RCC 7860 (cell line): ENCODE measurements around the gene INHBE.
A peak's percentile ranks its signal among the peaks of the same experiment; 100 is the strongest.

Source experiments
- DNase-seq: peaks from one replicate; pipeline ENCODE4 v3.0.0-alpha.2; 2015; ENCODE audit warnings: low spot score
- FAIRE-seq: peaks from 2 replicates; lab custom pipeline; 2012; peaks lifted over from hg19 to GRCh38; lab: Jason Lieb, UNC

INHBE gene

GRCh38 chr12:57473886-57474285 is 18.8 kb downstream of the INHBE start:
- no peak for DNase-seq
- no peak for FAIRE-seq

DNA sequence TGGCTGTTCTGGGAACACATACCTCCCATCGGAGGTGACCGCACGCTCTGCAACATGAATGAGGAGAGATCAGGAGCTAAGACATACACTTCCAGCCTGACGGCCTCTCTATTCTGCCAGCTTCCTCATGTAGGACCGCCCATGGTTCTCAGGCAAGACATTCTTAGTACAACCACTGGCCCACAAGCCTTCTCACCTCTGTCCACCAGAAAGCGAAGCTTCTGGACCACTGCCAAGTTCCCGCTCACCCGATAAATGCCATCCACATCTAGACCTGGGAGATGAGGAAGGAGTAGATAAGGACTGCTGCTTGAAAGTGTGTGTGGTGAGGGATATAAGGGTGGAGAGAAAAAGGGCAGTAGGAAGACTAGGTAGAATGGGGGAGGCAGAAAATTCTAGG is 19.3 kb downstream of the INHBE start:
- DNase-seq: no peak

GRCh38 chr12:57474862-57475261 is 19.8 kb downstream of the INHBE start:
- FAIRE-seq: no peak
- no peak for DNase-seq

More for the DNA sequence above, 19.3 kb downstream of the INHBE start:
- FAIRE-seq: no peak

DNA sequence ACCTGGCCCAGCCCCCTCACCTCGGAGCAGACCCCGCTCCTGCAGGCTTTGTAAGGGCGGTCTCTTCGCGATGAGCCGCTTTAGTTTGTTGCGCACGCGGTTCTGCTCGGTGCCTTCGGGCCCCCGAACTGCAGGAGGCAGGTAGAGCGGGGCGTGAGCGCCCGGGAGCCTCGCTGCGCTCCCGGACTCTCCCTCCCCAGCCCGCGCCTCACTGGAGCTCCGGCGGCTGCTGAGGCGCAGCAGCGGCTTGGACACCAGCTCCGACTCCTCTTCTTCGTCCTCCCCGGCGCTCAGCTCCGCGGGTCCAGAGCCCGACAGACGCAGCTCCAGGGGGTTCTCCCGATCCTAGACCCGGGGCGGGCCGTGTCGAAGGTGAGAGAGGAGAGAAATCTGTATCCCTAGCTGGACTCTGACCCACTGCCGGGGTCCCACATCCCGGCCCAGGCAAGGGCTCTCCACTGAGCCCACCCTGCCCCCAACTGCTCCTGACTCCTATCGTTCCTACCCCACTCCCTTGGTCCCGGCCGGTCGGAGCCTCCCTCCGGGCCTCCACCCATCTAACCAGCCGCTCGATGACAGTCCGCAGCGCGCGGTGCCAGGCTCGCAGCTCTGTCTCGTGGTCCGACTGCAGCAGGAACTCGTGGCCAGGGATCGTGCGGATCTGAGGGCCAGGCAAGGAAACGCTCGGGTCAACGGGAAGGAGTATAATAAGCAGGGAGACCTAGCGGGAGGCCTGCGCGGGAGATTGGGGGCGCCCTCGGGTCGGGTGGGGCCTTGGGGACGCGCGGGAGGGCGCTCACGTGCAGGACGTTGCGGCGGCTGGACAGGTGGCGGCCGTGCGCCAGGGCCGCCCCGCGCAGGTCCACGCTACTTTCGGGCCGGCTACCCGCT is 20.4 kb downstream of the INHBE start:
- FAIRE-seq: no peak

DNA sequence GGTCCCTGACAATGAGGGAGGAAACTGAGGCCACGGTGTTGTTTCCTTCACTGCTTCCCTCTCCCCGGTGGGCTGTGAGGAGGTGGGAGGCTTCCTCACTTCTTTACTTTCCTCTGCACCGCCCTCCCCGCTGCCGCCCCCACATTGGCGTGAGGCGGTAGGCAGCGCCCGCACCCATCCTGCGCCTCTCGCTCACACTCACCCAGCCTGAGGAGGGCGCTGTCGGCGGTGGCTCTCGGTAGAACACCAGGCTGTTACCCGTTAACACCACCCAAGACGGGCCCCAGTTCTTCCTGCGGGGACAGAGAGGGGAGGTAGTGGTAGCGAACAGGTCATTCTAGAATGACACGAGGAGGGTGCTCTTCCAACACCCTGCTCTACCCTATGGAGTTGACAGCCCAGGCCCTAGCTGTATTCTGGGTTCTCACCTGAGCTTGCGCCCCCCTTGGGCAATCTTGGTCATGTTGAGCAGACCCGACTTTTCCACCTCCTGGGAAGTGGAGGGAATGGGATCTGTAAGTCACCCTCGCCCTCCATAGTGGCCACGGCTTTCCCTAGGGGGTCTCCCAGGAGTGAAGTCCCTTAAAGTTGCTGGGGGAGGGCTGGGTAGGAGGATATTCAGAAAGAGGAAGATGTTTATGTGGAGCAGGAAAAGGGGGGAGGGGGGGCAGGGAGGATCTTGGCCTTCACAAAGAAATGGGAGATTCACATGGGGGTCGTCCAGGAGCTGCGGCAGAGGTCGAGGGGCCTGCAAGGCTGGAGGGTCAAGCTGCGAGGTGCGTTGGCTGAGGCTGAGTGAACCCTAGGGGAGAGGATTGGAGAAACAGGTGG is 21.3 kb downstream of the INHBE start:
- FAIRE-seq (no peak), DNase-seq (no peak)

More for the DNA sequence above, 20.4 kb downstream of the INHBE start:
- no peak for DNase-seq

GRCh38 chr12:57476993-57477709 is 22.0 kb downstream of the INHBE start:
- DNase-seq: no peak
- no peak for FAIRE-seq

GRCh38 chr12:57477710-57478681 is 22.9 kb downstream of the INHBE start:
- FAIRE-seq (no peak), DNase-seq (no peak)

DNA sequence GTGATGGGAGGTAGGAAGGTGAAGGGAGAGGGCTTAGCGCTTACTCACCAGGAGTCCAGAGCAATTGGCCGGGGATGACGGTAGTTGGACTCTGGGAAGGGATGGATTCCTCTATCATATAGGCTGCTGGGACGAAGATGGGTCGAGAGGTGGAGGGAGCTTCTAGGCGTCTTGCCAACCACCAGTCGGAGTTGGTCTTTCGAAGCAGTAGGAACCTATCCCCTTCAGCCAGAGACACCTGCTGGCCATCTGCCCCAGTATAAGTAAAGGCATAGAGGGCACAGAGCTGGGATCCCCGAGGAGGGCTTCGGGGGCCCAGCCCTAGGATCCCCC is 23.9 kb downstream of the INHBE start:
- DNase-seq (no peak), FAIRE-seq (no peak)

DNA sequence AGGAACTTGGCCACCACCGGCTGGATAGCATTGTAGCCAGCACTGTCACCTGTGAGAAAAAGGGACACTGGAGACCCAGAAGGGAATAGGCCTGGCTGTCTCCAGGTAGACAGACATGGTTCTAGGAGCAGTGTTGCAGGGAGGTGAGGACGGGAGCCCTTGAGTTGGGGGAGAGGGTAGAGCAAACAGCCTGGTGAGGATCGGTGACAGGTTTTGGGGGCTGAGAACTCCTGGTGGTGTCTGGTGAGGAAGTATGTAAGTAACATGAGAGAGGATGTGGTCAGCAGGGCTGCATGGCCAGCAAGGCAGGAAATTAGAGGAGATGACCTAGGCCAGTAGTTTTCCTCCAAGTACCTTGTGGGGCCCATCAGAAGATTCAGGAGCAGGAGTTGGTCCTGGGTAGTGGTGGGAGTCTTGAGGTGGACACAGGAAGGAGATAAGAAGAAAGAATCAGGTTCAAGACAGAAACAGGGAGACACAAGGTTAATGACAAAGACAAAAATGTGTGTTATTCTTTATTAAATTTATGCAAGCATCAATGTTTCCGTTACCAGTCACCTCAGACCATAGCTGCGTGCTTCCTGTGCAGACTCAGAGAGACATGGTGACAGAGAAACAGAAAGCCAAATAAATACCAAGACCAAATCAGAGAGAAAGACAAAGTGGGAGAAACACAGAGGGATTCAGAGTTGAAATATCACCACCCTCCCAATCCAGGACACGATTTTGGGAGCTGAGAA is 24.4 kb downstream of the INHBE start, which contains the start of gene ARHGAP9:
ARHGAP9 (minus strand) TSS at position 491 of the 740 bp plus-strand sequence; CDS start at position 31, 460 bp downstream.
- DNase-seq (no peak), FAIRE-seq (no peak)

- DNase-seq (no peak), FAIRE-seq (no peak)
Measured at GRCh38 chr12:57481671-57482070, 26.6 kb downstream of the INHBE start.

GRCh38 chr12:57483466-57483865 is 28.4 kb downstream of the INHBE start:
- DNase-seq (peak; percentile 41), FAIRE-seq (no peak)

- no peak for DNase-seq
- FAIRE-seq: no peak
Measured at GRCh38 chr12:57485695-57486094, 30.6 kb downstream of the INHBE start.

DNA sequence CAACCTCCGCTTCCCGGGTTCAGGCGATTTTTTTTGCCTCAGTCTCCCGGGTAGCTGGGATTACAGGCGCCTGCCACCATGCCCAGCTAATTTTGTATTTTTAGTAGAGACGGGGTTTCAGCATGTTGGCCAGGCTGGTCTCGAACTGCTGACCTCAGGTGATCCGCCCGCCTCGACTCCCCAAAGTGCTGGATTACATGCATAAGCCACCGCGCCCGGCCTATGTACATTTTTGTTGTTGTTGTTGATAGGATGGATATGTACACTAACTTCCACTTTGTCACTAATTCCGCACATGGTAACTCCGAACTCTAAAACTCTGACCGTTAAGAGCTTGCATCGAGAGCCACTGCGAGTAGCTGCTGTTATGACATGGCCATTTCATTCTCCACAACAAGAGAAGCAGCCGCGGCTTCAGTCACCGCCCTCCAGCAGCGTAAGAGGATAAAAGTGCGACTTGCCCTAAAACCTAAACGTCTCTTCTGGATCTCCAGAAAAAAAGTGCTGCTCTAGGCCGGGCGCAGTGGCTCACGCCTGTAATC is 32.0 kb downstream of the INHBE start:
- FAIRE-seq (no peak), DNase-seq (no peak)

- FAIRE-seq (peak; percentile 75), DNase-seq (peak; percentile 91)
Measured at GRCh38 chr12:57487597-57488401, 32.7 kb downstream of the INHBE start, which contains the start of gene MARS1. TSS of gene MARS1 (plus strand) at chr12:57488068. CDS start at chr12:57488091, 23 bp downstream.

DNA sequence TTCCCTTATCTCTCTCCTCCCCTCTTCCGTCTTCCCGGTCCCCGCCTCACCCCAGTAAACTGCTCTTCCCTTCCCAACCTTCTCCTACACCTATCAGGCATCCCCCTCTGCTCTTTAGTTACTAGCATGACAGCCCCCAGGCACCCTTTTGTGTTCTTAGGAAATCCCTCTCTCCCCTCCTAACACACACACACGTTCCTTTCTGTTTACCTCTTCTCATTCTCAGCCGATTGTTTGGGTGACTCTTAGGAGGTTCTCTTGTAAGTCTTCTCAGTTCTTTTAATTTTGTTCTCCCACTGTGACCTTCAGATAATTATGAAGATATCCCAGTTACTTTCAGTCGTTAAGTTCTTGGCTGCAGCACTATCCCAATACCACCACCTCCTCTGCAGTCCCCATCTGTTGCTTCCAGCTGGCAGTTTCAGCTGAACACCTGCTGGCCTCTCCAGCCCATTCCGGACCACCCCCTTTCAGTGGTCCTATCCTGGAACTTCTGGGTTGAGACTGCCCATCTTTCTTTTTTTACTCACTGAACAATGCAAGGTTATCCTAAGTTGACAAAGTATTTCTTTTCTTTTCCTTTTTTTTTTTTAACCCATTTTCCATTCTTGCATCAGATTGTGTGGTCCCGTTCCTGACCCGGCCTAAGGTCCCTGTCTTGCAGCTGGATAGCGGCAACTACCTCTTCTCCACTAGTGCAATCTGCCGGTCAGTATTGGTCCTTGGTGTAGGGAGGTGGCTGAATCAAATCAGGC is 33.5 kb downstream of the INHBE start:
- DNase-seq: no peak
- FAIRE-seq: no peak

DNA sequence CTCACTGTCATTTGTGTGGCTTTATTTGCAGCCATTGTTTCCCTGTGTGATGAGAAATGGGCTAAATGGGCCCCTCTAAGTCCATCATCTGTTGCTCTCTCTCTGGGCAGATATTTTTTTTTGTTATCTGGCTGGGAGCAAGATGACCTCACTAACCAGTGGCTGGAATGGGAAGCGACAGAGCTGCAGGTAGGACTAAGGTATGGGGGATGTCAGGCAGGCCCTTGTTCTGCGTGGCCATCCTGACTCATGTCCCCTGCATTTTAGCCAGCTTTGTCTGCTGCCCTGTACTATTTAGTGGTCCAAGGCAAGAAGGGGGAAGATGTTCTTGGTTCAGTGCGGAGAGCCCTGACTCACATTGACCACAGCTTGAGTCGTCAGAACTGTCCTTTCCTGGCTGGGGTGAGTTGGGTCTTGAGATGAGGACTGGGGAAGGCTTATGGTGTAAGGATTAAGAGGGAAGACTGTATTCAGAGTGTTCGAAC is 34.1 kb downstream of the INHBE start:
- DNase-seq: peak; percentile 51
- FAIRE-seq: no peak

DNA sequence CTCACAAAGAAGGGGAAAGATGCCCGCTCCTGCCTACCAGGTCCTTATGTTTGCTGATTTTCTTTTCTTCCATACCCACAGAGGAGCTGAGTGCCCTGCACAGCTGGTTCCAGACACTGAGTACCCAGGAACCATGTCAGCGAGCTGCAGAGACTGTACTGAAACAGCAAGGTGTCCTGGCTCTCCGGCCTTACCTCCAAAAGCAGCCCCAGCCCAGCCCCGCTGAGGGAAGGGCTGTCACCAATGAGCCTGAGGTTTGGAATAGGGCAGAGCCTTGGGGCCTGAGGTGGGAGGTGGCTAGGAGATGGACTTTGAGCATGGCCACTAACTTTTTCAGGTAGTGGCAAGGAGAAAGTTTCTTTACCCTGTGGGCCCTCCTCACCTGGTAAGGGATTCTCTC is 35.0 kb downstream of the INHBE start:
- FAIRE-seq: no peak
- no peak for DNase-seq
